Erythroblast (primary cell): ENCODE data around the gene DHRSX.
"Not testable (repeated sequence)": the region's sequence is repeated elsewhere in the genome, so short reads cannot be mapped to it uniquely, and the experiment has no call there.

Experiments used
- GATA1 ChIP-seq: IDR thresholded peaks from 2 replicates; pipeline ENCODE4 v1.6.1; 2011; ENCODE audit warnings: low read depth, mild to moderate bottlenecking, control low read depth, low read length, moderate library complexity
- POLR2A ChIP-seq: IDR thresholded peaks from 2 replicates; pipeline ENCODE4 v1.6.1; 2011; ENCODE audit warnings: mild to moderate bottlenecking, low read length

GRCh38 chrX:2481597-2481996 is 19.2 kb downstream of the DHRSX start:
- not testable (repeated sequence) for TF ChIP-seq POLR2A, GATA1
